ENCODE results near the gene PTOV1. TPM values are rescaled to one million over a fixed set of nuclear protein-coding genes. Genes with fewer than 3 reads are reported as not detected.
"Not testable (repeated sequence)": the region's sequence is repeated elsewhere in the genome, so short reads cannot be mapped to it uniquely, and the experiment has no call there.

Gene PTOV1
- total RNA-seq, 1 experiment from 2014 or later, result 77.1 TPM

- DNase-seq (ENCODE audit: low read depth), result peak; percentile 85
These were observed 32.9 kb upstream of the PTOV1 start, which contains the start of gene MED25 for GRCh38 chr19:49817964-49818648. MED25 (plus strand) TSS chr19:49818289; CDS start chr19:49818342, 53 bp downstream.

- DNase-seq (ENCODE audit: low read depth), result no peak
These were observed 32.1 kb upstream of the PTOV1 start for GRCh38 chr19:49818649-49819370.

DNA sequence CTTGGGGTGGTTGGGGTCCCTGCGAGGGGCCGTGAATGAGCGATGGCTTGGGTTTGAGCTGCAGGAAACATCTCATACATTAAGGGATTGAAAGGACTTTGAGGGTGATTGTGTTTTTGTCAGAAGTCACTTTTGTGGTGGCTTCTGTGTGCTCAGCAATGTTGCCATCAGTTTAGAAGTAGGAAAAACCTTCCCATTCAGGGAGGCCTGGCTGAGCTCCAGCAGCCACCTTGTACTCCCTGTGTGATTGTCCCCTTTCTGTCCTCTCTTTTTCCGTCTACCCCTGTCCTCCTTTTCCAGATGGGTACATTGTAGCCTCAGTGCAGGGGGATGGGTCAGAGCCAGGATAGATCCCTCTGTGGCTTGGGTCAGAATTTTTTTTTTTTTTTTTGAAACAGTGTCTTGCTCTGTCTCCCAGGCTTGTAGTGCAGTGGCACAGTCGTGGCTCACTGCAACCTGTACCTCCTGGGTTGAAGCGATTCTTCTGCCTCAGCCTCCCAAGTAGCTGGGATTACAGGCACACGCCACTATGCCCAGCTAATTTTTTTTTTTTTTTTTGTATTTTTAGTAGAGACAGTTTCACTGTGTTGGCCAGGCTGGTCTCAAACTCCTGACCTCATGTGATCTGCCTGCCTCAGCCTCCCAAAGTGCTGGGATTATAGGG lies 31.4 kb upstream of the PTOV1 start:
- not testable (repeated sequence) for DNase-seq (ENCODE audit: low read depth)

GRCh38 chr19:49820125-49820524 lies 30.8 kb upstream of the PTOV1 start:
- DNase-seq (ENCODE audit: low read depth), result no peak

DNA sequence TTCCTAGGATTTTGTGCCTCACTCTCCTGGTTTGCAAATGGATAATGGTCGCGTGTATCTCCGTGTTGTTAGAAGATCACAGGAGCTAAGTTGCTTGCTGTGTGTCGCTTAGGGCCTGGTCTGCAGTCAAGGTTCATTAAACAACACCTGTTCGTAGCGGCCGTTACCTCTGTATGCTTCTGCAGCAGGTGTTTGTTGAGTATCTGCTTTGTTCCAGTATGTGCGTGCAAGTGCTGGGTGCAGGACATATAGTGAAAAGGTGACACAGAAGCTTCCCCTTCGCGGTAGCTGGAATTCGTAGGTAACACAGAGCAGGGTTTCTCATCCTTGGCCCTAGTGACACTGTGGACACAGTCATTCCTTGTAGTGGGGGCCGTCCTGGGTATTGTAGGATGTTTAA lies 27.5 kb upstream of the PTOV1 start:
- no peak for DNase-seq (ENCODE audit: low read depth)

- no peak for DNase-seq (ENCODE audit: low read depth)
These were observed 26.3 kb upstream of the PTOV1 start for GRCh38 chr19:49824662-49825061.

DNA sequence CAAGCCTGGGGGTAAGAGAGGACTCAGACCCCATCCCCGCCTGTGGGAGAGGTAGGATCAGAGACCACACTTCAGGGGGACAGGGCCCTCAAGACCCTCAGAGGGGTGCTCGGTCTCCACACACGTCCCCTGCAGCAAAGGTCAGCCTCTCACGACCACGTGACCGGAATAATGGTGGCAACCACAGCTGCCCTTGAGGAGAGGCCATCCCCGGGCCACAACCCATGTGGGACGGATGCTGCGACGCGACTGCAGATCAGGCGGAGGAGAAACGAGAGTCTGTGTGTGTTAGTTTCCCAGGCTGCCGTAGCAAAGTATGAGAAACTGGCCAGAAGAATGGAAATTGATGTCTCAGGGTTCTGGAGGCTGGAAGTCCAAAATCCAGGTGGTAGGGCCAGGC lies 23.9 kb upstream of the PTOV1 start:
- no peak for DNase-seq (ENCODE audit: low read depth)

- no peak for DNase-seq (ENCODE audit: low read depth)
These were observed 21.8 kb upstream of the PTOV1 start for GRCh38 chr19:49829200-49829599.

GRCh38 chr19:49829721-49830120 lies 21.2 kb upstream of the PTOV1 start:
- no peak for DNase-seq (ENCODE audit: low read depth)

DNA sequence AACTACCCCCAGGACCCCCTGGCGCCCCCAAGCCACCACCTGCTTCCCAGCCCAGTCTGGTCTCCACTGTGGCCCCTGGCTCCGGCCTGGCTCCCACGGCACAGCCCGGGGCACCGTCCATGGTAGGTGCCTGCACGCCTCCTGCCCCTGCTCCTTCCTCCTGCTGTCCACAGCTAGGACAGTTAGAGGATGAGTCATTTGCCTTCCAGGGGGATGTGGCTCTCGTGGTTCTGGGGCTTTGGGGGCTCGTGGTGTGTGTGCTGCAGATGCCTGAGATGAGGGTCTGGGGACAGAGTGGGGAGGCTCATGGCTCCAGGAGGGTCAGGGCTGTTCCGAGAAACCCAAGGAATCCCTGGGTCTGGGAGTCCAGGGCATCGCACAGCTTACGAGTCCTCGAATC lies 20.2 kb upstream of the PTOV1 start:
- no peak for DNase-seq (ENCODE audit: low read depth)

DNA sequence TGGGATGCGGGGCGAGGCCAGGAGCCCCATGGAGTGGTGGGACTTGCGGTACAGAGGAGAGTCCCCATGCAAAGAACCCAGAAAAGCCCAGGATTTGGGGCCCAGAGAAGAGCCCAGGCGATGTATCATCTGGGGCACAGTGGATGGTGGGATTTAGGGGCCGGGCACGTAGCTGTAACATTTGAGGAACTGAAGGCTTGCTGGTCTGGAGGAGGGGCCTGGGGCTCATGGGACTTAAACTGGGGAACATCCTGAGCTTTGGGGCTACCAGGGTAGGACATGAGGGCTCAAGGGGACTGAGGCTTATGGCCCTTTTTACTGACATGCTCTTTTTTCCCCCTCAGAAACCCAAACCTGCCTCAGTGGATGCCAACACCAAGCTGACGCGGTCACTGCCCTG lies 19.4 kb upstream of the PTOV1 start:
- DNase-seq (ENCODE audit: low read depth), result no peak

GRCh38 chr19:49832556-49832955 lies 18.4 kb upstream of the PTOV1 start:
- DNase-seq (ENCODE audit: low read depth), result peak; percentile 45

GRCh38 chr19:49833599-49833998 lies 17.4 kb upstream of the PTOV1 start:
- no peak for DNase-seq (ENCODE audit: low read depth)

DNA sequence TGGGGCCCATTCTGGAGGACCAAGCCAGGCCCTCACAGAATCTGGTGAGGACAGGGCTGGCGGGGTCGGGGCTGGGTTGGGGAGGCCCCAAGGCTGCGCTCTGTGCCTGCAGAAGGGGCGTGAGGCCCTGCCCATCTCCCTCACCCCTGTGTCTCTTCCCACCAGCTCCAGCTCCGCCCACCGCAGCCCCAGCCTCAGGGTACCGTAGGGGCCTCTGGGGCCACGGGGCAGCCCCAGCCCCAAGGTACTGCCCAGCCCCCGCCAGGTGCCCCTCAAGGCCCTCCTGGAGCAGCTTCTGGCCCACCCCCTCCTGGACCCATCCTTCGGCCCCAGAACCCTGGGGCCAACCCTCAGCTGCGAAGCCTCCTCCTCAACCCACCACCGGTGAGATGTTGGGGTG lies 15.4 kb upstream of the PTOV1 start:
- DNase-seq (ENCODE audit: low read depth), result no peak

GRCh38 chr19:49836176-49837008 lies 14.6 kb upstream of the PTOV1 start:
- DNase-seq (ENCODE audit: low read depth), result no peak

- DNase-seq (ENCODE audit: low read depth), result no peak
These were observed 14.0 kb upstream of the PTOV1 start for GRCh38 chr19:49837009-49837310.

- no peak for DNase-seq (ENCODE audit: low read depth)
These were observed 13.5 kb upstream of the PTOV1 start for GRCh38 chr19:49837425-49837824.

DNA sequence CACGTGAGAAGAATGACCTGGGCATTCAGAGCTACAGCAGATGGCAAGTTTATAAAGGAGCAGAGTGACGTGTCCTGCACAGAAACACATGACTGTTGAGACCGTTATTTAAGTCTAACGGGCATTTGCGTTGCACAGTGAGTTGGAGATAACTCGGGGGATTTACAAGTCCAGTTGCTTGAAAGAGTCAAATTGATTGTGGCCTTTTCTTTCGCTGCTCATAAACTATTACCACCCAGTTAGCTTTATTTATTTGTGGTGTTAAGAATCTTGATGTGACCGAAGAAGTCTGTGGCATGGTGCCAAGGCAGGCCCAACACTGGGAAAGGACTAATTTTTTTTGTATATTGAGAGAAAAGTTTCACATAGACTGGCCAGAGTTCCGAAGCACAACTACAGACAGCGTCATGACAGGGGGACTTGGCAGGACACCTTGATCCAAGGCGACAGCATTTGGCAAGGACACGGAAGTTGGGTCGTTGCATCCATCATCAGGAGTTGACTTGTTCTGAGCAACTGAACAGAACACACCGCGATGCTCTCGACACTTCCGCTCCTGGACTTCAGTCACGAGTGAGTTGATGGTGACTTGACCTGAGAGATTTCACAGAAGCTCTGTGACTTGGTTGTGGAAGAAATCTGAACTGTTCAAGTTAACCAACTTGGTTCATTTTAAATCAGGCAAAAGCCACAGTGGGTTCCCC lies 11.9 kb upstream of the PTOV1 start:
- no peak for DNase-seq (ENCODE audit: low read depth)

- no peak for DNase-seq (ENCODE audit: low read depth)
These were observed 11.2 kb upstream of the PTOV1 start for GRCh38 chr19:49839713-49840112.

DNA sequence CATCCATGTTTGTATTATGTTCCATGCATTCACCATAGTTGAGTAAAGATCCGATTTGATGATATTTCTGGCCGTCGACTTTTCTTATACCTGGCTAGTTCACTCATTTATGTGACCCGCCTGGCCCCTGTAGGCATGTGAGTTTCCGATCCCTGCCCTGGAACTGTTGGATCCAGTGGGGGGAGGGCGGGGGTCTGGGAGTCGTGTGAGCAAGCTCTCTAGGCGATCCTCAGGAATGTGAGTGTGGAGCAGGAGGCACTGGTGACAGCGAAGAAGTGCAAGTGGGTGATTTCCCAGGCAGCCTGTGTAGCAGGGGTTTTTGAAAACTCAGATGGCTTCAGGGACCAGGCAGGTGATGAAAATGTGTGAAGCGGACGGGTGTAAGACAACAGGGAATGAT lies 10.6 kb upstream of the PTOV1 start:
- no peak for DNase-seq (ENCODE audit: low read depth)

DNA sequence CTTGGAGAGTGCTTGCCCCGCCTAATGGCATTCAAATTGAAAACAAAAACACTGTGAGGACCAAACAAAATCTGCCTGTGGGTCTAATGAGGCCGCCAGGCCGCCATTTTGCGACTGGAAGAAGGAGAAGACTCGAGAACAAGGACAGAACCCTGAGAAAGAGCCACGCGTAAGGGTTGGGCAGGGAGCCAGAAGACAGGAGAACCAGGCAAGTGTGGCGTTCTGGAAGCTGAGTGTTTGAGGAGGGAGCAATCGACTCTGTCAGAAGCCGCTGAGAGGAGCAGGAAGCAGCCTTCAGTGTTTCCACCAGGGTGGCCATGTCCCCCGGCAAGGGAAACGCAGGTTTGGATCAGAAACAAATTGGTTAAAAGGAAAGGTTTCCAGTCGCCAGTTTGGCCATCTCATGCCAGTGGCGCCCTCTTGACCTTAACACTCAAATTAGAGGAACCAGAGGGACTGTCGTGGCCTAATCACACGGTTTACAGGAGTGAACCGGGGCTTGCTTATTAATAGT lies 10.2 kb upstream of the PTOV1 start:
- DNase-seq (ENCODE audit: low read depth), result no peak
